Stimulated activated naive CD4-positive, alpha-beta T cell treated with Interleukin-2 at 50 U/mL for 16 hours (primary cell): ENCODE data around the gene CEP192.

Source experiments
- DNase-seq: peaks from one replicate; lab custom pipeline; 2025; lab: John Stamatoyannopoulos, UW

Gene CEP192

DNA sequence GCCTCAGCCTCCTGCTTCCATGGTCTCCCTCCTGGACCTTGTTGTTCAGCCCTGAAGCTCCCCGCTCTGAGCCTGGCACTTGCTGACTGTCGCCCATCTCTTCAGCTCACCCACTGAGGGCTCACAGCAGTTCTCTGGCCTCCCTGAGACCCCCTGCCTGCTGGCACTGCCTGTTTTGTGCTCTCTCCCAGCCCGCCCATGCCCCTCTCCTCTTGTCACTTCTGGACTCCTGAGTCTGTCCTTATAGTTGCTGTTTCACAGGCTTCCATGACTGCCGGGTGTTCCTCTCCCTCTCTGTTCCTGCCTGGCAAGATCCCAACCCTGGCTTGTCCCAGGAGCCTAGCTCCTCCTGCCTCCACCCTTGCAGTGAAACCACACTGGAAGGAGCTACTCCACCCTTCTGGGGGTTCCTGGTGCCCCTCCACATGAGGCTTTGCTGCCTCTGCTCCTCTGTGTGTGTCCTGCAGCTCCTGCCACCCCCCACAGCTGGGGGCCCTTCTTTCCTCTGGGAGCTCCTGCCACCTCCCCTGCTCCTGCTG lies 110.6 kb downstream of the CEP192 start:
- DNase-seq, result no peak

DNA sequence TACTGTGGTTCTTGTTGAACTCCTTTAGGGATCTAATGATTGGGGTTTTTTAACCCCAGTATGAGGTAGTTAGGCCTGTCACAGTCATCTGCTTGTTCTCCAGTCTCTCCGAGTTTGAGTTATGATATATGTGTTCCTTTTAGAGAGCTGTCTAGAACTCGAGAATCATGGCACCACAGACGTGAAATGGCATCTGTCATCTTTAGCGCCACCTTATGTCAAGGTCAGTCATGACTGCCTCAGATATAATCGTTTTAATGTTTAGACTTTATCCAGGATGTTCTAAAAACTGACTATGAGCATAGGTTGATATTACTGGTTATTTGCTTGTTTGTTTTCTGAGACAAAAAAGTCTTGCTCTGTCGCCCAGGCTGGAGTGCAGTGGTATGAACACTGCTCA lies 112.2 kb downstream of the CEP192 start:
- no peak for DNase-seq

DNA sequence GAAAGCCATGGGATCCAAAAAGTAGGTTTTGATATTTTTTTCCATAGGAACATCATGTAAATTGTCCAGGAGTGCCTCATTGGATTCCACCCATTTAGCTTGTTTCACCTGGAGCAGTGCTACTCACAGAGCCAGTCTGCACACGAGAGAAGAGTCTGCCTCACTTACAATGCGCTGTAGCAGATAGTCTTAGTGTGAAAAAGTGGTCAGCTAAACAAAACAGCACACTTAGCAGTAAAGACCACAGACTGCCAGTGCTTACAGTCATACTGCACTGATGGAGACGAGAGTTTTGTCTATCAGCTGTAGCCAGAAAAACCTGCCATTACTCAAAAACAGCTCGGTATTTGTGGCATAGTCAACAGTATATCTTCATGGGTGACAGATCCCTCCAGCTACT lies 113.9 kb downstream of the CEP192 start:
- no peak for DNase-seq

DNA sequence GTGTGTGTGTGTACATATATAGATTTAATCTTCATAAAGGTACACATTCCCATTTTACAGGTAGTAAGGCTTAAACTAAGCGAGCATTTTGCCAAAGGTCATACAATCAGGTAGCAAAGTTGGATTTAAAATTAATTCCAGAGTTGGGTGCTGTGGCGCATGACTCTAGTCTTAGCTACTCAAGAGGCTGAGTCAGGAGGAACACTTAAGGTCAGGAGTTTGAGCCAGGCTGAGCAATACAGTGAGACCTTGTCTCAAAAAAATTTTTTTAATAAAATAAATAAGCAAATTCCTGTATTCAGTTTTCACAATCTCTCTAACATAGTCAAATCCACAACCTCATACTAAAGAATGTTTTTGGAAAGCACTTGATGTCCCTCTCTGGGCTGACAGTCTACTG lies 115.9 kb downstream of the CEP192 start:
- DNase-seq, result no peak

DNA sequence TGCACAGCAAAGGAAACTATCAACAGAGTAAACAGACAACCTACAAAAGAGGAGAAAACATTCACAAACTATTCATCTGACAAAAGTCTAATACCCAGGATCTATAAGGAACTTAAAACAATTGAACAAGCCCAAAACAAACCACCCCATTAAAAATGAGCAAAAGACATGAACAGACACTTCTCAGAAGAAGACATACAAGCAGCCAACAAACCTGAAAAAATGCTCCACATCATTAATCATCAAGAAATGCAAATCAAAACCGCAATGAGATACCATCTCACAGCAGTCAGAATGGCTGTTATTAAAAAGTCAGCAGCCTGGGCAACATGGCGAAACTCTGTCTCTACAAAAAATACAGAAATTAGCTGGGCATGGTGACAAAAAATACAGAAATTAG lies 117.2 kb downstream of the CEP192 start:
- no peak for DNase-seq

DNA sequence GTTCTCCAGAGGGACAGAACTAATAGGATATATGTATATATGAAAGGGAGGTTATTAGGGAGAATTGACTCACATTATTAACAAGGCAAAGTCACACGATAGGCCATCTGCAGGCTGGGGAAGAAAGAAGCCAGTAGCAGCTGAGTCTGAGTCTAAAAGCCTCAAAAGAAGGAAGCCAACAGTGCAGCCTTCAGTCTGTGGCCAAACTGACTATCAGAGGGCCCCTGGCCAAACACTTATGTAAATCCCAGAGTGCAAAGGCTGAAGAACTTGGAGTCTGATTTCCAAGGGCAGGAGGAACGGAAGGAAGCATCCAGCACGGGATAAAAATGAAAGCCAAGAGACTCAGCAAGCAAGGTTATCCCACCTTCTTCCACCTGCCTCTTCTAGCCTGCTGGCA lies 119.4 kb downstream of the CEP192 start:
- no peak for DNase-seq

DNA sequence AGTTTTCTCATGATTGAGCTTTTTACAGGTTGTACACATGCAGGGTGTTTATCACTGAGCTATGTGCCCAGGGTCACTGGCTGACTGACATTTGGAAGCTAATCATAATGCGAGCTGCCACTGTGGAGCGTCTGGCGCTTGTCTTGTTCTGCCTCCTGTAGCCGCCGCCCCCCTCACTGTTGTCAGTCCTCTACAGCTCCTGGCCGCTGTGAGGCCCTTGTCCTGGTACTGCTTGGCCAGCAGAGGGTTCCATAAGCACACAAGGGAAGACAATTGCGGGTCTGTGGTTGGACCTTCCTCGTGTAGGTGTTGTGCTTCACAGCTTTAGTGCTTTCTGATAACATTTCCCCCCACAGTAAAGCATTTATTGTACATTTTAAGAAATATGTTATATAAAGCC lies 121.8 kb downstream of the CEP192 start:
- no peak for DNase-seq

DNA sequence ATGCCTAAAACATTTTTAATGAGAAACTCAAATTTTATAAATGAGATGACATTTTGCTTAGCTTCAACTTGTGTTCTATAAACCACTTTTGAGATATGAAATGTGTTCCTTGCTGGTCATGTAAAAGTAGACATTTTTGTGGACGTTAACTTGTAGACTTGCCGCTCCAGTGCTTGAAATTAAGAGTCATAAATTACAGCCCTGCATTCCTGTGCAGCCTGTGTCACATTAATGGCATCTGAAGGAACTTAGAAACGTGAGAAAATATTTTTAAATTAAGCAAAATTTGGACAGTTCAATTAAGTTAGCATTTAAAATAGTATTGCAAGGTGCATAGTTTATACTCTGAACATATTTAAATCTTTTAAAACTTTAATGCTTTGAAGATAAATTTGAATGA lies 129.1 kb downstream of the CEP192 start:
- DNase-seq, result no peak

DNA sequence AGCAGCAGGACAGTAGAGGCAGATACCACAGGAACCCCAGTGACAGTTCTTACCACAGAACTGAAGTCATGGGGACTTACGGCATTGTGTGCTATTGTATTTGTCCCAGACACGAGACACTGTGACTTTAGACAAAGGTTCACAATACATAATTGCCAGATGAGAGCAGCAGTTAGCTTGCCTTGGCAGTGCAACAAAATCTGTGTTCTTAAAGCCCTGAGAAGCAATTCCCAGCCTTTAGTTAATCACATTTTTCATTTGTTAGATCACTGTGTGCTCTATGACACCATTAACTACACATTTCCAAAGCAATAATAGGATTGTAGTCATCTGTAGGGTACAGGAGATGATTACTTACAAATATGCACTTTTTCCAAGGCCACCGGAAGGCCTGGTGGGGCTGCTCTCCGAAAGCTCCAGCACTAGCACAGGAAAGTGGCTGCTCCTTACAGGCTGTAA lies 129.8 kb downstream of the CEP192 start:
- DNase-seq, result no peak

DNA sequence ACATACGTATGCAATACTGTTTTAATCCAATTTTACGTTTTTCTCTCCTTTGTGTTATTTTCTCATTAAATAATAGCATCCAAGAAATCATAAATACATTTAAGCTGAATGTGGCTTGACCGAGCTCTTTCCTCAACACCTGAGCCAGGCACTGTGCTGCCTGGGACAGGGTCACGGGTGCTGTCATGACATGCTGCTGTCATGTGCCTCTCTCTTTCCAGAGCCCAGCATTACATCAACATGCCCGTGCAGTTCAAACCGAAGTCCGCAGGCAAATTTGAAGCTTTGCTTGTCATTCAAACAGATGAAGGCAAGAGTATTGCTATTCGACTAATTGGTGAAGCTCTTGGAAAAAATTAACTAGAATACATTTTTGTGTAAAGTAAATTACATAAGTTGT lies 133.2 kb downstream of the CEP192 start:
- no peak for DNase-seq

DNA sequence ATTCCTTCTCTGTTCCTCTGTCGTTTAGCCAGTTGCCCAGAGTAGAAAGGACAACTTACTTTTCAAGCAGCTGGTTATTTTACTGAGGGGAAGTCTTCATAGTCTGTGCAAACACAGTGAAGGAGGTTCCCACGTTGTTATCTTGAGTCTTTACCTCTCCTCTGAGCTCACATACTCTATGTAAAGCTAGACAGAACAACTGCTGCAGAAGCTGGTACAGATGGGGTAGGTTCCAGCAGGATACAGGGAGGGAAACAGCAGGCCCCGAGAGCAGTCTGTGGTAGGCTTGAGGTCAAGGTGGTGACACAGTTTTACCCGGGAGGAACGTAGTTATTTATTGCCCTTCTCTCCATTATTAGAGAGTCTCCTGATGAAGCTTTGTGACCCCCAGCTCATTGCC lies 134.0 kb downstream of the CEP192 start:
- DNase-seq, result no peak

DNA sequence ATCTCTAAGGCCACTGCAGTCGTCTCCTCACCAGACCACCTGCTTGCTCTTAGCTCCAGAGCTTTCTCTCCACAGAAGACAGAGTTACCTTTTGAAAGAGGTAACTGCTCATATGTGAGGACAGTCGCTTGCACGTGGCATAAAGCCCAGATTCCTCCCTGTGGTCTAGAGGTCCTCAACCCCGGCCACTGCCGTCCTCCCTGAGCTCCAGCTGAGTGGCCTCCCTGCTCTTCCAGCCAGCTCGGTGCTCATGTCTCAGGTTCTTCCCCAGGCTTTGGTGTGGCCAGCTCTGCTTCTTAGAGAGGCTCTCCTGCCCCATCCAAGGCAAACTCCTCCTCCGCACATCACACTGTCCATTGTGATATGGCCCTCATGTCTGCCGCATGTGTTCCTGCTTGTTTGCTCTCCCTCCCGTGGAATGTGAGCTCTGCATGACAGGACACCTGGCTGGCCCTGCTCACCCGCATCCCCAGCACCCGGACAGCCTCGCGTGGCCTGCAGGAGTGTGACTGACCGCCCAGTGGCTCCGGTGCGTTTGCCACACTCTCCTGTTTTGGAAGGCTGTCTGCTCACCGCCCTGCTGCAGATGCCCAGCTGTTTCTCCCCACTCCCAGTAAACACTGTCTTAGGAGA lies 135.9 kb downstream of the CEP192 start:
- no peak for DNase-seq

DNA sequence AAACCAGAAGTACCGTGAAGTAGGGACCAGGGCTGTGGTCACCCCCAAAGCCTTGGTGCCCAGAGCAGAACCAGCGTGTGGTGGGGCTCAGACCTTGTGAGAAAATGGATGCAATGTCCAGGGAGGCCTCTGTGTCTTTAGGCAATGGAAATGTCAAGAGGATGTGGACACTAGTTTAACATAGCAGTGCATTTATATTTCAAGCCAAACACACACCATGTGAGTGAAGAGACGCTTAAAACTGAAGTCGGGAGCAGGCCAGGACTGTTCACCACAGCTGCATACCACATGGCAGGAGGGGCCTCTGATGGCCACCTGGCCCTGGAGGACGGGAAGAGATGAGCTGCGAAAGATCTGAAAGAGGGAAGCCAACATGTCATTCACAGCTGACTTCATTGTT lies 140.1 kb downstream of the CEP192 start:
- DNase-seq, result no peak

DNA sequence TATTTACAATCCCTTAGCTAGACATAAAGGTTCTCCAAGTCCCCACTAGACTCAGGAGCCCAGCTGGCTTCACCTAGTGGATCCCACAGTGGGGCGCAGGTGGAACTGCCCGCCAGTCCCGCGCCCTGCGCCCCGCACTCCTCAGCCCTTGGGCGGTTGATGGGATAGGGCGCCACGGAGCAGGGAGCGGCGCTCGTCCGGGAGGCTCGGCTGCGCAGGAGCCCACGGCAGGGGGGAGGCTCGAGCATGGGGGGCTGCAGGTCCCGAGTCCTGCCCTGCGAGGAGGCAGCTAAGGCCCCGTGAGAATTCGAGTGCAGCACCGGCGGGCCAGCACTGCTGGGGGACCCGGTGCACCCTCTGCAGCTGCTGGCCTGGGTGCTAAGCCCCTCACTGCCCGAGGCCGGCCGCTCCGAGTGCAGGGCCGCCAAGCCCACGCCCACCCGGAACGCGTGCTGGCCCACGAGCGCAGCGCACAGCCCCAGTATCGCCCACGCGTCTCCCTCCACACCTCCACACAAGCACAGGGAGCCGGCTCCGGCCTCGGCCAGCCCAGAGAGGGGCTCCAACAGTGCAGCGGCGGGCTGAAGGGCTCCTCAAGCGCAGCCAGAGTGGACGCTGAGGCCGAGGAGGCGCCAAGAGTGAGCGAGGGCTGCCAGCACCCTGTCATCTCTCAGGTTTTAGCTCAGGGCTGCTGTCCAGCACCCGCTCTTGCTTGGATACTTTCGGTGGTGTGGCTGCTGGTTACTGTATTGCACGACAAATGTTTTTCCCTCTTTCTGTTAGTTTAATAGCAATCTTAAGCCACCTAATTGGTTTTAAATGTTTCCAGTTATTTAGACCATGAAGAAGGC lies 143.6 kb downstream of the CEP192 start:
- no peak for DNase-seq

DNA sequence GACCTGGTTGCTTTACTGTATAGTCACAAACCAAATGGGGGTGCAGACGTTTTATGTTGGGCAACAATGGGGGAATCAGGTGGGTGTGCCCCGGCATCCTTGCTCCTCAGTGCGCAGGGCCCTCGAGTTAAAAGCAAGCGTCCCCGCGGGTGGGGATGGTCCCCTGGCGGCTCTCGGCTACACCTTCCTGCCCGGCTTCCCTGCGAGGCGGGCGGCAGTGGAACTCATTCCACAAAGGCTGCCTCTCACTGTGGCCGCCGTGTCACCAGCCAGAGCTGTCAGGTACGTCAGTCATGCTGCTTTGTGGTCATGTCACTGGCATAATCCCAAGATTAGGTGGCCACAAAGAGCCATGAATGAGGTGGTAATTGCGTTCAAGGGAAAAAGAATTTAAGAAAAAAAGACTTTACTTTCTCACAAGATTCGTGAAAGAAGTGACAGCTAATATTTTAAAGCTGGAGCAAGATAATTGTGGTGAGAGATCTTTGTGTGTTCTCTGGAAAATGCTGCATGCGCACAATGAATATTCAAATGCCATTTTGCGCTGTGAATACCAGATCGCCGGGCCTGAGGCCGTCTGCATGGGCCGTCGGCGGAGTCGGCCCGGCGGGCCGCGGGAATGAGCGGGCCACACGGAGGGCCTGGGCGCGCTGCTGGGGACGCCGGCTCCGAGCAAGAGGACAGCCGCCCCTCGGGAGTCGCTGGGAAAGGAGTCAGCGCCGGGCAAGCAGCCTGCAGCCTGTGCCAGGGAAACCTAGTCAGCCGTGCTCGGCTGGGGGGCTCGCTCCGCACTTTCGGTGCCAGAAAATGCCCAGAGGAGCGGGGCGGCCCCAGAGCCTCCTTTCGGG lies 145.1 kb downstream of the CEP192 start:
- peak; percentile 7 for DNase-seq

DNA sequence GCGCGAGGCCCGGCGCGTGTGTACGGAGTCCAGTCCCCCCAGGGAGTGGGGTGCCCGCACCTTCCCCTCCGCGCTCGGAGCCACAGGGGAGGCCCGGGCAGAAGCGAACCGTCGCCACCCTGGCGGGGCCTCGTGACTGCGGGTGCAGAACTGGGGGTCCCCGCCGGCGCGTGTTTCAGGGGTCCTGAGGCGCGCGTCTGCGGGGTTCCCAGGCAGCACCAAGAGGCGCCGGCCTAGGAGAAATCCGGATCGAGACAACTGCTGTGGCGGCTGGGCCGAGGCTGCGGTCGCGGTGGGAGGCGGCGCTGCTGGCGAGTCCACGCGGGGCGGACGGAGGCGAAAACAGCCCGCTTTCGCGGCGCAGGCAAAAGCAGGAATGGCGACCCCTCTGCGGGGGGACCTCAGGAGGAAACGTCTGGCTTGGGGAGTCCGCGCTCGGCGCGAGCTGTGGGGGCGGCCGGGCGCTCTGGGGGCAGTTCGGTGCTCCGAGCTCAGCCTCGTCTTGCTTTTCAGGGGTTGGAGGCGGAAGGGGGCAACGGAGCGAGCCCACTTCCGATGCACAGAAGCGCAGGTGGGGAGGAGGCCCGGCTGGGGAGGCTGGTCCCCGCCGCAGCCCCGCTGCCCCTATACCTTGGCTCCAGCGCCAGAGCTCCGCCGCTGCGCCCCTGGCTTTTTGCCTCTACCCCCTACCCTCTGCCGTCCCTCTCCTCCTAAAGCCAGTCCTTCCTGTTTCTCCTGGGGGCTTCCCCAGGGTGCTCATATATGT lies 145.9 kb downstream of the CEP192 start:
- DNase-seq, result peak; percentile 20

DNA sequence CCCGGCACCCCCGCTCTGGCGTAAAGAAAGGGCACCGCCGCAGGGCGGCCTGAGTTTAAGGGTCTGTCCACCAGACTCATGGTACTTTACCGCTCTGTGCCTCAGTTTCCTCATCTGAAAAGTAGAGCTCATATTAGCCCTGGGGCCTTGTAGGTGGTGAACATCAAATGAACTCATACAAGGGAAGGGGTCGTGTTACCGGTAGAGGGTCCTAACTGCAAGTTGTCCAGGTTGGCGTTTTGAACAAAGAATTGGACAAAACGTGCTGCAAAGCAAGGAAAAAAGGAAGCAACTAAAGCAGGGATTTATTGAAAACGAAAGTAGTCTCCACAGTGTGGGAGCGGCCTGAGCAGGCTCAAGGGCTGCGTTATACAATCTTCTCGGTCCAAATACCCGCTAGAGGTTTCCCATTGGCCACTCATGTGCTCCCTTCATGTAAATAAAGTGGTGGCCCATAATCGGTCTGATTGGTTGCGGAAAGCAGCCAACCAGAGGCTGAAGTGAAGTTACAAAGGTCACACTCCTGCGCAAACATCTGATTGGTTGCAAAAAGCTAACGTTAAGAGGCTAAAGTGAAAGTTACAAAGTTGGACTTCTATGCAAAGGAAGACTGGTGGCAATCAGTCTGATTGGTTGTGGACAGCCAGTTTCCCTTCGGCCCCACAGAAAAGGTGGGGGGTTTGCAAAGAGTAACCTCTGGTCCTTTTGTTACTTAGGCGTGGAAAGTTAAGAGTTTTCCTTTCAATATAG lies 146.7 kb downstream of the CEP192 start:
- peak; percentile 52 for DNase-seq

DNA sequence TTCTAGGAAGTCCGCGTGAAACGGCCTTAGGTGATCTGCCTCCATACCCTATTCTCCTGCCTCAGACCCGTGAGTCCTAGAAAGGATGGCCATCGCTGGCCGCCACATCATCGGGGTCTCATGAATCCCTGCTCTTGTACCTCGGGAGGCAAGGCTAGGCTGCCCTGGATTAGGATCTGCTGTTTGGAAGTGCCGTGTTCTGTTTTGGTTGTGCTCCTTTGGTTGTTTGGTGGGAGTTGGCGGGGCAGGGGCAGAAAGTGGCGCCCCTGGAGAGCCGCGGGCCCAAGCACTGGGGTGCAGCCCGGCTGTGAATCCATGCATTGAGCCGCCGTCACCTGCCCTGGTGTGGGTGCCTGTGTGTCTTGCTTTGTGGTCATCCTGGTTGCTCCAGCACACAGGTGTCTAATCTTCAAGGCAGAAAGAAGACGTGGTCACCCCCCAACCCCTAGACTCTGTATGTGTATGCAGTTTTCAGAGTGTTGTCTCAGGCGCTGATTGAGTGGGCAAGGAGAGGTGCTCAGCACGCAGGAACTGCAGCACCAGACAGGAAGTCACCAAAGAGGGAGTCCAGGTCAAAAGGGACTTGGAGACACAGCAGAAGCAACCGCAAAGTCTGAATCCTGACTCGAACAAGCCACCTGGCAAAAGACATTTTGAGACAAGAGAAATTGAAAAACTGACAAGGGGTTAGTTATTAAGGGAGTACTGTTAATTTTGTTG lies 147.4 kb downstream of the CEP192 start:
- DNase-seq, result no peak

DNA sequence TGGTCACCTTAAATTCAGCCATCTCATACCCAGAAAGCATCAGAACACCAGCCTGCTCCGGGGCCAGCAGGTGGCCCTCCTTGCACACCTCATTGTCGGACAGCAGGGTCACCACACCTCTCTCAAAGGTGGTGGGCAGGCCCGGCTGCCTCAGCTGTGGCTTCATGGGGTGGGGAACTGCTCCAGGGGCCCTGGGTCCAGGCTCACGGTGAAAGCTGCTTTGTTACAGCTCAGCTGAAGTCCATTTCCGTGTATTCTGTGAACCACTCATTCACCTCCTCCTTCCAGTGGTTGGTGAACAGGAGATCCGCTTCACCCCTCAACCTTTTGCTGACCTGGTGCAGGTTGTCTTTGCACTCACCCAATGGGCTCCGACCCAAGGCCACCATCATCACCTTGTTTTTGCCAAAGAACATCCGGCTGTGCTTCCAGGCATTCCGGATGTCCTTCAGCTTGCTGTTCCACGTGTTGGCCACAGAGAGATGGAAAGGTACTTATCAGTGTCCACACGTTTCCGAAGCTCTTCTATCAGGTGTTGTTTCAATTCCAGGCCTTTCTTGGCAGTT lies 148.8 kb downstream of the CEP192 start:
- DNase-seq, result no peak

DNA sequence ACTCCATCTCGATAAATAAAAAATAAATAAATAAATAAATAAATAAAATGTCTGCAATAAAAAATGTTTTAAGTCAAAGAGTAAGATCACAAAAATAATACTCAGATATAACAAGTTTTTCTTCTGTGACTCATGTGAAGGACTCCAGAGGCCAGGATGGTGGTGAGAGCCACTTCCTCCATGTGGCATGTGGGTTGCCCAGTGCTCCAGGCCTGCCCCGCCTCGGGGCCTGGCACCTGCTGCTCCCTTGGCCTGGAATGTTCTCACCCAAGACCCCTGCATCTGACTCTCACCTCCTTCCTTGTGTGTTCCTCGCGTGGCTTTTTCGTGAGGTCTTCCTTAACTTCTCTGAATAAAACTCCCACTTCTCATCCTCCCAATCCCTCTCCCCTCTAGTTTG lies 150.0 kb downstream of the CEP192 start:
- no peak for DNase-seq
